Activated CD4-positive, alpha-beta T cell treated with anti-CD3 and anti-CD28 coated beads, Interleukin-2, amount 50 U/mL, for 1 hour (primary cell): Measurements from ENCODE around the gene SNX7.

Experiments
- DNase-seq: peaks from one replicate; pipeline ENCODE4 v3.0.0-alpha.2; 2020

Gene SNX7

GRCh38 chr1:98698625-98699024 is 37.1 kb downstream of the SNX7 start:
- no peak for DNase-seq

GRCh38 chr1:98700228-98700627 is 38.7 kb downstream of the SNX7 start:
- DNase-seq: no peak

GRCh38 chr1:98702976-98703375 is 41.5 kb downstream of the SNX7 start:
- no peak for DNase-seq

- DNase-seq: no peak
These were observed 43.0 kb downstream of the SNX7 start for GRCh38 chr1:98704474-98704873.

- DNase-seq: no peak
These were observed 43.5 kb downstream of the SNX7 start for GRCh38 chr1:98704971-98705370.

- no peak for DNase-seq
These were observed 44.1 kb downstream of the SNX7 start for GRCh38 chr1:98705591-98705990.

GRCh38 chr1:98706173-98706843 is 44.8 kb downstream of the SNX7 start:
- DNase-seq: no peak

- no peak for DNase-seq
These were observed 46.0 kb downstream of the SNX7 start for GRCh38 chr1:98707556-98707955.

- DNase-seq: no peak
These were observed 48.4 kb downstream of the SNX7 start for GRCh38 chr1:98709906-98710305.

GRCh38 chr1:98723574-98723973 is 62.1 kb downstream of the SNX7 start:
- DNase-seq: no peak

GRCh38 chr1:98732985-98733781 is 71.7 kb downstream of the SNX7 start:
- DNase-seq: no peak

GRCh38 chr1:98733782-98734112 is 72.2 kb downstream of the SNX7 start:
- DNase-seq: no peak

- no peak for DNase-seq
These were observed 74.2 kb downstream of the SNX7 start for GRCh38 chr1:98735756-98736155.

- no peak for DNase-seq
These were observed 76.3 kb downstream of the SNX7 start for GRCh38 chr1:98737835-98738234.

- DNase-seq: no peak
These were observed 78.2 kb downstream of the SNX7 start for GRCh38 chr1:98739762-98740161.

GRCh38 chr1:98741164-98741563 is 79.6 kb downstream of the SNX7 start:
- DNase-seq: no peak

GRCh38 chr1:98749152-98749756 is 87.7 kb downstream of the SNX7 start:
- DNase-seq: no peak

- no peak for DNase-seq
These were observed 92.7 kb downstream of the SNX7 start for GRCh38 chr1:98754176-98754575.

GRCh38 chr1:98761219-98761865 is 99.8 kb downstream of the SNX7 start:
- no peak for DNase-seq

GRCh38 chr1:98763488-98764150 is 102.1 kb downstream of the SNX7 start:
- no peak for DNase-seq

- DNase-seq: no peak
These were observed 103.0 kb downstream of the SNX7 start for GRCh38 chr1:98764485-98764884.

GRCh38 chr1:98766255-98766654 is 104.7 kb downstream of the SNX7 start:
- no peak for DNase-seq

- no peak for DNase-seq
These were observed 107.6 kb downstream of the SNX7 start for GRCh38 chr1:98769162-98769561.
